Measurements from ENCODE around the gene ANGPTL7. TPM values are rescaled to one million over a fixed set of nuclear protein-coding genes. Genes with fewer than 3 reads are reported as not detected.

Gene ANGPTL7
- total and polyA plus RNA-seq, 7 donors, result 0.10 to 1.6 (median 0.83) TPM

DNA sequence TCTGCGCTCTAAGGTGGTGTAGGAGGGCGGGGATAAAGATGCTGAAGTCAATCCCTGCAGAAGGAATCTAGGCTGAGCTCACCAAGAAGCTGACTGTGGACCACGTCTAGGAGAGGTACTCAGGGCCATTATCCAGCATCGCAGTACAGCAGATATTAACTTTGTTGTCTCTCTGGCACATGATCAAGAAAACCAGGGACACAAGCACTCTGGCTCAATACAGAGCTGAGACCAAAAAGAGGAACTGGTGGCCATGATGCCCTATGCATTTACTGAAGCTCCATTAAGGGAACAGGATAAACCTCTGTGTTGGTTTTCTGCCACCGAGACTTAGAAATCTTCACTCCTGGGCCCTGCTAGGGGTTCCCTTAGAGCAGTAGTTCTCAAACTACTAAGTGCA is 38.0 kb upstream of the ANGPTL7 start:
- TF ChIP-seq, protein P1, sequence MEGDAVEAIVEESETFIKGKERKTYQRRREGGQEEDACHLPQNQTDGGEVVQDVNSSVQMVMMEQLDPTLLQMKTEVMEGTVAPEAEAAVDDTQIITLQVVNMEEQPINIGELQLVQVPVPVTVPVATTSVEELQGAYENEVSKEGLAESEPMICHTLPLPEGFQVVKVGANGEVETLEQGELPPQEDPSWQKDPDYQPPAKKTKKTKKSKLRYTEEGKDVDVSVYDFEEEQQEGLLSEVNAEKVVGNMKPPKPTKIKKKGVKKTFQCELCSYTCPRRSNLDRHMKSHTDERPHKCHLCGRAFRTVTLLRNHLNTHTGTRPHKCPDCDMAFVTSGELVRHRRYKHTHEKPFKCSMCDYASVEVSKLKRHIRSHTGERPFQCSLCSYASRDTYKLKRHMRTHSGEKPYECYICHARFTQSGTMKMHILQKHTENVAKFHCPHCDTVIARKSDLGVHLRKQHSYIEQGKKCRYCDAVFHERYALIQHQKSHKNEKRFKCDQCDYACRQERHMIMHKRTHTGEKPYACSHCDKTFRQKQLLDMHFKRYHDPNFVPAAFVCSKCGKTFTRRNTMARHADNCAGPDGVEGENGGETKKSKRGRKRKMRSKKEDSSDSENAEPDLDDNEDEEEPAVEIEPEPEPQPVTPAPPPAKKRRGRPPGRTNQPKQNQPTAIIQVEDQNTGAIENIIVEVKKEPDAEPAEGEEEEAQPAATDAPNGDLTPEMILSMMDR (IDR thresholded peaks at IDR 0.05), result no peak
- peaks cover 8 to 87% of the 10 kb centered on the region in 2 donors for H3K36me3 ChIP-seq (ENCODE audit: insufficient read depth in 1 of 2, low read depth in 1 of 2)
- no peaks in the 10 kb centered on the region for H3K9me3 ChIP-seq
- H3K4me3 ChIP-seq, result no peak overlapping the region
- DNase-seq (no peak), ATAC-seq (no peak)
- H3K27me3 ChIP-seq (ENCODE audit: insufficient read depth in 3 of 3, low read length in 2 of 3), result no peaks in the 10 kb centered on the region
- H3K4me1 ChIP-seq, result peaks cover under 1% of the 10 kb centered on the region
- intact Hi-C loops (cut with DNase I), result loop anchor here in 1 of 2 donors (5.0 kb wide), 1 partner anchor 49 kb away; no protein-coding TSS in a partner anchor
- no peak overlapping the region for H3K27ac ChIP-seq
- WGBS, 3 donors, result 81 to 87% (median 84%) methylated on average over 5 of the region's 5 CpGs

DNA sequence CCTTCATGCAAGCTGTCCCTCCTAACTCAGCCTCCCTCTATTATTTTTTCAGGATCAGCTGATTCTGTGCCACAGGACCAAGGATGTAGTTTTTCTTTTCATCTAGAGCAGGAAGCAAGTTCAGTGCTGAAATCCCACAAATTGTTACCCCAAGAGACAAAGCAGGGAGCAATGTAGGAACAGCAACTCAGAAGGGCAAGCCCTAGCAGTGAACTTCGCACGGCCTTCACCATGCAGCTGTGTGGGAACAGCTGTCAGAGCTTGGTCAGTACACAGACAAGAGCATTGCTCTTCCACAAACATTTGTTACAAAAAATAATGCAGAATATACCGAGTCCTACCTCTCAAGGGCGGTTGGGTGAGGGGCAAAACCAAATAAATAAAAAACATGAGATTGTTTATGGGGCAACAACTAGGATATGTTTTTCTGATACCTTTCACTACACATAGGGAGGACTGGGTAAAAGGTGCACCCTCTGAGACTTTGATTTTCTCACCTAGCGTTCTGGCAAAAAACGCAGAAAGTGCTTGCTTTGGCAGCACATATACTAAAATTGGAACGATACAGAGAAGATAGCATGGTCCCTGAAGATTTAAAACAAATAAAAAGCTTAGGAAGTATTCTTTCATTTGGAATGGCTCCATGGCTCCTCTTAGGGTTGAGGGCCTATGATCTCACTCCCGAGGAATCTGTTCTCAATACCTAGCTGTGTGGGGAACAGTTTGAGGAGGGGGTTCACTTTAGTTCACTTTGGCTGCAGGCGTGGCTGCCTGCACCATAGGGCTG is 37.1 kb upstream of the ANGPTL7 start:
- H3K4me3 ChIP-seq, result no peak overlapping the region
- DNase-seq (no peak), ATAC-seq (no peak)
- H3K36me3 ChIP-seq (ENCODE audit: insufficient read depth in 1 of 2, low read depth in 1 of 2), result peaks cover 9 to 86% of the 10 kb centered on the region in 2 donors
- intact Hi-C loops (cut with DNase I), result loop anchor here in 1 of 2 donors (5.0 kb wide), 1 partner anchor 50 kb away; no protein-coding TSS in a partner anchor
- 69 to 79% (median 74%) methylated on average over 9 of the region's 9 CpGs for WGBS, 3 donors
- no peaks in the 10 kb centered on the region for H3K27me3 ChIP-seq (ENCODE audit: insufficient read depth in 3 of 3, low read length in 2 of 3)
- H3K9me3 ChIP-seq, result no peaks in the 10 kb centered on the region
- no peak overlapping the region for H3K27ac ChIP-seq
- TF ChIP-seq, protein P1 (IDR thresholded peaks at IDR 0.05), result no peak
- peaks cover 9% of the 10 kb centered on the region for H3K4me1 ChIP-seq

DNA sequence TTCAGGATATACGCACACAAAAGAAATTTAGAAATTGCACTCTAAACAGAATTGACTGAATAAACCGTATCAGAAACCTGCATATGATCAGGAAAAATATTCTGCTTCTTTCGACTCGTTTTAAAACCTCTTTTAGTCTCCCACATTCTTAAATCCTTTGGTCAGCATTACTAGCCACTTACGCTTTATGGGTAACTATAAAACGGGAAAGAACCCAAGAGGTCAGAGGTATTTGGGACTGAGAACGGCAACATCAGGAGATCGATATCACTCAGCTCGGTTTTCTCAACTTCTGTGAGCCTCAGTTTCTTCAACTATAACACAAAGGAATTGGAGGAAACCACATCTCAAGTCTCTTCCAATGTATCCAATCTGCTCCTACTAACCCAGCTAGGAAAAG is 36.4 kb upstream of the ANGPTL7 start:
- DNase-seq (no peak), ATAC-seq (no peak)
- TF ChIP-seq, protein P1 (IDR thresholded peaks at IDR 0.05), result no peak
- peaks cover 9 to 80% of the 10 kb centered on the region in 2 donors for H3K36me3 ChIP-seq (ENCODE audit: insufficient read depth in 1 of 2, low read depth in 1 of 2)
- no peak overlapping the region for H3K4me3 ChIP-seq
- 84 to 92% (median 88%) methylated on average over 9 of the region's 9 CpGs for WGBS, 3 donors
- no peaks in the 10 kb centered on the region for H3K27me3 ChIP-seq (ENCODE audit: insufficient read depth in 3 of 3, low read length in 2 of 3)
- intact Hi-C loops (cut with DNase I), result loop anchor here in 1 of 2 donors (5.0 kb wide), 1 partner anchor 50 kb away; no protein-coding TSS in a partner anchor
- H3K9me3 ChIP-seq, result no peaks in the 10 kb centered on the region
- peaks cover 17% of the 10 kb centered on the region for H3K4me1 ChIP-seq
- no peak overlapping the region for H3K27ac ChIP-seq

DNA sequence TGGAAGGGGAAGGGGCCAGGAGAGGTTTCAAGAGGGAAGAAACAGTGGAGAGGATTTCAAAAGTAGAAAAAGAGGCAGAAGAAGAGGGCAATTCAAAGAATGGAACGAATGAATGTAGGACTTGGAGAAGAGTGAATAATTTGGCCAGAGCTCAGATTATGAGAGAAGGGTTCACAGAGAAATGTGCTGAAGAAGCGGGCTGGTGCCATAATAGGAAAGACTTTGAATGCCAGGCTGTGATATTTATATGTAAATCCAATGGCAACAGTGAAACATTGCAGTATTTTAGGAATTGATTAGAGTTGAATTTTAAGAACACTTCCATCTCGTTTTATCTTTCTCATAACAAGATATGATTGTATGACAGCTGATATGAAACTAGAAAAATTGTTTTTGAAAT is 36.0 kb upstream of the ANGPTL7 start:
- 83 to 87% (median 85%) methylated on average over 3 of the region's 3 CpGs for WGBS, 3 donors
- ATAC-seq (no peak), DNase-seq (no peak)
- intact Hi-C loops (cut with DNase I), result loop anchor here in 1 of 2 donors (5.0 kb wide), 1 partner anchor 51 kb away; no protein-coding TSS in a partner anchor
- no peaks in the 10 kb centered on the region for H3K9me3 ChIP-seq
- TF ChIP-seq, protein P1 (IDR thresholded peaks at IDR 0.05), result no peak
- peaks cover 9 to 76% of the 10 kb centered on the region in 2 donors for H3K36me3 ChIP-seq (ENCODE audit: insufficient read depth in 1 of 2, low read depth in 1 of 2)
- H3K27me3 ChIP-seq (ENCODE audit: insufficient read depth in 3 of 3, low read length in 2 of 3), result no peaks in the 10 kb centered on the region
- no peak overlapping the region for H3K27ac ChIP-seq
- H3K4me1 ChIP-seq, result peaks cover 21% of the 10 kb centered on the region
- no peak overlapping the region for H3K4me3 ChIP-seq

Measured in psoas muscle (tissue), 8 donors.